Gastrocnemius medialis (tissue), 4 donors: ENCODE data around the gene CPNE7. TPM values are rescaled to one million over a fixed set of nuclear protein-coding genes. Genes with fewer than 3 reads are reported as not detected.

Experiments used
- ATAC-seq, 2 donors: fragments of 150-250 bp; one replicate each; pipeline ENCODE4 v1.9.1; 2016
- DNase-seq, 2 donors: peaks; one replicate each; pipeline ENCODE4 v3.0.0-alpha.2; 2019
- H3K27ac ChIP-seq, 4 donors: fragments of 200-600 bp; sonication (generic); 1 replicate in 1 of 4; 2 replicates in 3 of 4; pipeline ENCODE4 v1.5.1; 2016 to 2018; ENCODE audit warnings: mild to moderate bottlenecking in 2 of 4, moderate library complexity in 1 of 4
- H3K27me3 ChIP-seq, 3 donors: fragments of 200-600 bp; sonication (generic) in 2 of 3; 1 replicate in 1 of 3; 2 replicates in 2 of 3; pipeline versions ENCODE4 v1.5.1 to v1.6.0; 2016 to 2019; ENCODE audit warnings: mild to moderate bottlenecking in 1 of 3, moderate library complexity in 1 of 3
- H3K36me3 ChIP-seq, 2 donors: fragments of 200-600 bp; sonication (generic) in 1 of 2; one replicate each; pipeline ENCODE4 v1.5.1; 2017 to 2018
- H3K4me1 ChIP-seq, 2 donors: fragments of 200-600 bp; sonication (generic) in 1 of 2; one replicate each; pipeline ENCODE4 v1.5.1; 2016 to 2017; ENCODE audit warnings: mild to moderate bottlenecking in 2 of 2
- H3K4me3 ChIP-seq, 4 donors: fragments of 200-600 bp; sonication (generic) in 3 of 4; 1 replicate in 1 of 4; 2 replicates in 3 of 4; pipeline ENCODE4 v1.5.1; 2016 to 2019; ENCODE audit warnings: mild to moderate bottlenecking in 2 of 4
- H3K9me3 ChIP-seq, 3 donors: fragments of 200-600 bp; sonication (generic) in 2 of 3; 1 replicate in 1 of 3; 2 replicates in 2 of 3; pipeline ENCODE4 v1.5.1; 2016 to 2019
- CTCF ChIP-seq, 5 experiments: fragments of 450-650 bp in 3 of 5; fragments of 200-600 bp in 2 of 5; sonication (generic) in 2 of 5; IDR thresholded peaks in 4 of 5; conservative IDR thresholded peaks in 1 of 5; 1 replicate in 4 of 5; 2 replicates in 1 of 5; pipeline ENCODE4 v1.5.1; 2016 to 2019; ENCODE audit warnings: antibody characterized with exemption in 5 of 5, mild to moderate bottlenecking in 3 of 5, moderate library complexity in 3 of 5
- POLR2A ChIP-seq, 2 donors: fragments of 450-650 bp; IDR thresholded peaks; one replicate each; pipeline ENCODE4 v1.6.1; 2017; ENCODE audit warnings: antibody characterized with exemption in 2 of 2, mild to moderate bottlenecking in 2 of 2, moderate library complexity in 2 of 2
- in situ Hi-C, 4 donors: fragments of 200-750 bp; cut with MboI; loops; one replicate each; pipeline versions ENCODE4 v1.15.0 to v1.8.0; 2017; ENCODE audit warnings: low sequenced_read_pairs in 4 of 4
- intact Hi-C: fragments of 100-400 bp; cut with DNase I; formaldehyde crosslinking; loops from one replicate; pipeline ENCODE4 v1.15.1; 2023; ENCODE audit warnings: low total_unique reads
- total RNA-seq, 4 donors: library from RNA; depleted of rRNA; stranded (reverse); fragments of >200 nt; gene quantifications; one replicate each; pipeline versions ENCODE4 v1.1.0 to v1.2.3, GENCODE V29; 2016

CPNE7 gene
- total RNA-seq, 4 donors from 2014 or later, result not detected

- intact Hi-C loops, result no loop called here
- Histone ChIP-seq H3K27ac (no peak overlapping the region), H3K36me3 (no peaks in the 10 kb centered on the region), H3K4me3 (no peak overlapping the region), H3K4me1 (no peaks in the 10 kb centered on the region), H3K27me3 (peaks cover 9 to 17% (median 12%) of the 10 kb centered on the region in 3 donors), H3K9me3 (no peaks in the 10 kb centered on the region)
- ATAC-seq (no peak), DNase-seq (no peak)
- no peak for TF ChIP-seq CTCF (IDR thresholded peaks at IDR 0.05 in 4 of 5, conservative IDR thresholded peaks at IDR 0.05 in 1 of 5)
- TF ChIP-seq POLR2A (IDR thresholded peaks at IDR 0.05), result no peak
- in situ Hi-C loops, result no loop called here
Measured at GRCh38 chr16:89607937-89608740, 32.6 kb downstream of the CPNE7 start.

- DNase-seq (no peak), ATAC-seq (no peak)
- H3K27me3 ChIP-seq, result peaks cover 11 to 20% (median 15%) of the 10 kb centered on the region in 3 donors
Measured at GRCh38 chr16:89610108-89610453, 34.5 kb downstream of the CPNE7 start.

GRCh38 chr16:89612415-89613166 is 37.0 kb downstream of the CPNE7 start:
- H3K4me3 ChIP-seq, result no peak overlapping the region
- no peaks in the 10 kb centered on the region for H3K36me3 ChIP-seq
- no peak for DNase-seq
- no peaks in the 10 kb centered on the region for H3K4me1 ChIP-seq
- TF ChIP-seq POLR2A (IDR thresholded peaks at IDR 0.05), result no peak
- no peak for TF ChIP-seq CTCF (IDR thresholded peaks at IDR 0.05 in 4 of 5, conservative IDR thresholded peaks at IDR 0.05 in 1 of 5)
- peaks cover 11 to 30% (median 12%) of the 10 kb centered on the region in 3 donors for H3K27me3 ChIP-seq
- H3K27ac ChIP-seq, result no peak overlapping the region
- in situ Hi-C loops, result no loop called here
- no peak for ATAC-seq
- H3K9me3 ChIP-seq, result no peaks in the 10 kb centered on the region
- intact Hi-C loops, result no loop called here

More at GRCh38 chr16:89610108-89610453, 34.5 kb downstream of the CPNE7 start:
- in situ Hi-C loops (no loop called here), intact Hi-C loops (no loop called here)
- TF ChIP-seq POLR2A (IDR thresholded peaks at IDR 0.05) (no peak), CTCF (IDR thresholded peaks at IDR 0.05 in 4 of 5, conservative IDR thresholded peaks at IDR 0.05 in 1 of 5) (no peak)
- H3K4me1 ChIP-seq, result no peaks in the 10 kb centered on the region
- H3K4me3 ChIP-seq, result no peak overlapping the region
- no peak overlapping the region for H3K27ac ChIP-seq
- H3K36me3 ChIP-seq, result no peaks in the 10 kb centered on the region
- H3K9me3 ChIP-seq, result no peaks in the 10 kb centered on the region

GRCh38 chr16:89613231-89613953 is 37.8 kb downstream of the CPNE7 start, which contains the start of gene DPEP1:
TSS of gene DPEP1 (plus strand) at chr16:89613642. CDS start at chr16:89630411, 16,769 bp downstream.
- H3K4me1 ChIP-seq, result no peaks in the 10 kb centered on the region
- ATAC-seq, result no peak
- H3K27ac ChIP-seq, result no peak within 1 kb of the TSS
- in situ Hi-C loops (no loop called here), intact Hi-C loops (no loop called here)
- peaks cover 10 to 30% (median 12%) of the 10 kb centered on the region in 3 donors for H3K27me3 ChIP-seq
- H3K4me3 ChIP-seq, result no peak within 1 kb of the TSS
- no peak for DNase-seq
- TF ChIP-seq CTCF (IDR thresholded peaks at IDR 0.05 in 4 of 5, conservative IDR thresholded peaks at IDR 0.05 in 1 of 5), result no peak
- TF ChIP-seq POLR2A (IDR thresholded peaks at IDR 0.05), result no peak
- H3K36me3 ChIP-seq, result no peaks in the 10 kb centered on the region
- no peaks in the 10 kb centered on the region for H3K9me3 ChIP-seq
